K562 treated with DMSO at 1 percent for 4 hours (cell line): ENCODE measurements around the gene HERC5. TPM values are rescaled to one million over a fixed set of nuclear protein-coding genes. Genes with fewer than 3 reads are reported as not detected.

Source experiments
- total RNA-seq: library from RNA; unstranded; fragments of 300-600 nt; gene quantifications from 2 replicates; pipeline ENCODE4 v1.2.3, GENCODE V29; 2022; ENCODE audit not compliant: insufficient read depth

The HERC5 gene
- not detected in 2 replicates for total RNA-seq

GRCh38 chr4:88456670-88457306 is at the start of gene HERC5:
Gene HERC5 (plus strand): TSS chr4:88457119. CDS start chr4:88457270, 151 bp downstream.

GRCh38 chr4:88523325-88524129 is 66.6 kb downstream of the HERC5 start, which contains the start of gene PYURF:
Gene PYURF (minus strand): TSS chr4:88523776. CDS start chr4:88523700, 76 bp downstream.

Other genes with a start within 250 kb of the HERC5 start
- 2.3 and 4.1 TPM in 2 replicates for gene PPM1K, start 172.6 kb upstream of the HERC5 start, total RNA-seq
- 0.34 TPM in 1 of 2 replicates, not detected in the other for gene HERC6, start 78.3 kb upstream of the HERC5 start, total RNA-seq
- gene PYURF, start 66.7 kb downstream of the HERC5 start, total RNA-seq, result 108 and 110 TPM in 2 replicates
- 4.6 and 4.7 TPM in 2 replicates for gene HERC3, start 135.4 kb downstream of the HERC5 start, total RNA-seq
- gene NAP1L5, start 240.7 kb downstream of the HERC5 start, total RNA-seq, result 0.92 and 1.4 TPM in 2 replicates